GM12891 (cell line): ENCODE measurements around the gene VPS13C.

Source experiments
- PAX5 ChIP-seq: IDR thresholded peaks from 2 replicates; pipeline ENCODE4 v1.6.1; 2011; ENCODE audit warnings: low read length, moderate library complexity, mild to moderate bottlenecking; ENCODE audit not compliant: insufficient read depth, severe bottlenecking
- POLR2A ChIP-seq: IDR thresholded peaks from 2 replicates; pipeline ENCODE4 v1.6.1; 2011; ENCODE audit warnings: low read depth, low read length, control low read depth
- POLR2AphosphoS5 ChIP-seq: IDR thresholded peaks from 2 replicates; pipeline ENCODE4 v1.6.1; 2011; ENCODE audit warnings: low read depth, low read length, control low read depth
- TAF1 ChIP-seq: IDR thresholded peaks from 2 replicates; pipeline ENCODE4 v1.6.1; 2011; ENCODE audit warnings: low read depth, low read length, control low read depth

DNA sequence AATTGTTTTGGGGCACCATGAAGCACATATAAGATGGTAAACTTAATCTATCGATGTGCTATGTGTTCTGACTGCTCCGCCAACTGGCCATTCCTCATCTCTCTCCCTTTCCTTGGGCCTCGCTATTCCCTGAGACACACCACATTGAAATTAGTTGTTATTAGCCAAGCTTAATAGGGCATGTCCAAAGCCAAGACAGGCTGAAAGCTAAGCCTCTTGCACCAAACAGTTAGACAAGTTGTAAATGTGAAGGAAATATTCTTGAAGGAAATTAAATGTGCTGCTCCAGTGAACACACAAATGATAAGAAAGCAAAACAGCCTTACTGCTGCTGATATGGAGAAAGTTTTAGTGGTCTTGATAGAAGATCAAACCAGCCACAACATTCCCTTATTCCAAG, 45.8 kb upstream of the VPS13C start:
- TF ChIP-seq POLR2AphosphoS5 (no peak), TAF1 (no peak), POLR2A (no peak), PAX5 (no peak)
